ENCODE measurements around the gene METTL2A.
"Not testable (repeated sequence)": the region's sequence is repeated elsewhere in the genome, so short reads cannot be mapped to it uniquely, and the experiment has no call there.

Gene METTL2A

GRCh38 chr17:62423647-62424461 is at the start of gene METTL2A:
TSS of gene METTL2A (plus strand) at chr17:62423897. CDS start at chr17:62423903, 6 bp downstream.
- not testable (repeated sequence) for FAIRE-seq
- peak; percentile 26 for TF ChIP-seq CTCF (IDR thresholded peaks at IDR 0.05; ENCODE audit: insufficient read depth, missing control alignments)
- DNase-seq (ENCODE audit: insufficient read length, low spot score) = peak; percentile 64

GRCh38 chr17:62380253-62380652 is 43.4 kb upstream of the METTL2A start, which contains the start of gene EFCAB3:
TSS of gene EFCAB3 (plus strand) at chr17:62380553. CDS start at chr17:62382980, 2,427 bp downstream.
- DNase-seq (ENCODE audit: insufficient read length, low spot score) = no peak
- no peak for TF ChIP-seq CTCF (IDR thresholded peaks at IDR 0.05; ENCODE audit: insufficient read depth, missing control alignments)
- FAIRE-seq = no peak

- DNase-seq (ENCODE audit: insufficient read length, low spot score) (no peak), FAIRE-seq (no peak)
- no peak for TF ChIP-seq CTCF (IDR thresholded peaks at IDR 0.05; ENCODE audit: insufficient read depth, missing control alignments)
Measured at GRCh38 chr17:62381561-62381960, 42.1 kb upstream of the METTL2A start.

- no peak for TF ChIP-seq CTCF (IDR thresholded peaks at IDR 0.05; ENCODE audit: insufficient read depth, missing control alignments)
- DNase-seq (ENCODE audit: insufficient read length, low spot score) (no peak), FAIRE-seq (no peak)
Measured at GRCh38 chr17:62388856-62389255, 34.8 kb upstream of the METTL2A start.

- no peak for TF ChIP-seq CTCF (IDR thresholded peaks at IDR 0.05; ENCODE audit: insufficient read depth, missing control alignments)
- FAIRE-seq = no peak
- DNase-seq (ENCODE audit: insufficient read length, low spot score) = no peak
Measured at GRCh38 chr17:62392908-62393307, 30.8 kb upstream of the METTL2A start.

GRCh38 chr17:62398891-62399290 is 24.8 kb upstream of the METTL2A start:
- no peak for TF ChIP-seq CTCF (IDR thresholded peaks at IDR 0.05; ENCODE audit: insufficient read depth, missing control alignments)
- FAIRE-seq (no peak), DNase-seq (ENCODE audit: insufficient read length, low spot score) (no peak)

- no peak for FAIRE-seq
- no peak for TF ChIP-seq CTCF (IDR thresholded peaks at IDR 0.05; ENCODE audit: insufficient read depth, missing control alignments)
- no peak for DNase-seq (ENCODE audit: insufficient read length, low spot score)
Measured at GRCh38 chr17:62405451-62405850, 18.2 kb upstream of the METTL2A start.

- DNase-seq (ENCODE audit: insufficient read length, low spot score); FAIRE-seq: not testable (repeated sequence)
Measured at GRCh38 chr17:62413090-62413489, 10.6 kb upstream of the METTL2A start.

GRCh38 chr17:62426214-62426613 is 2.5 kb downstream of the METTL2A start:
- not testable (repeated sequence) for DNase-seq (ENCODE audit: insufficient read length, low spot score); FAIRE-seq

- DNase-seq (ENCODE audit: insufficient read length, low spot score); FAIRE-seq: not testable (repeated sequence)
Measured at GRCh38 chr17:62435251-62435650, 11.6 kb downstream of the METTL2A start.

- DNase-seq (ENCODE audit: insufficient read length, low spot score) = not testable (repeated sequence)
Measured at GRCh38 chr17:62441181-62441580, 17.5 kb downstream of the METTL2A start.

More at GRCh38 chr17:62441181-62441580, 17.5 kb downstream of the METTL2A start:
- not testable (repeated sequence) for FAIRE-seq
